Fibroblast of skin of right biceps (primary cell): ENCODE measurements around the gene CA5A.
A peak's percentile ranks its signal among the peaks of the same experiment; 100 is the strongest.
"Not testable (repeated sequence)": the region's sequence is repeated elsewhere in the genome, so short reads cannot be mapped to it uniquely, and the experiment has no call there.

Experiments
- DNase-seq: peaks from one replicate; pipeline ENCODE4 v3.0.0-alpha.2; 2013

CA5A gene

GRCh38 chr16:87936375-87937230, at the start of gene CA5A:
Gene CA5A, minus strand, starts transcription at chr16:87936529. Its CDS starts 79 bp downstream, at chr16:87936450.
- DNase-seq: no peak

- DNase-seq: not testable (repeated sequence)
Observed at GRCh38 chr16:87985493-87985892, 49.2 kb upstream of the CA5A start.

- DNase-seq: no peak
Observed at GRCh38 chr16:87984632-87985267, 48.4 kb upstream of the CA5A start.

GRCh38 chr16:87984180-87984579, 47.9 kb upstream of the CA5A start:
- not testable (repeated sequence) for DNase-seq

- peak; percentile 62 for DNase-seq
Observed at GRCh38 chr16:87983737-87984097, 47.4 kb upstream of the CA5A start.

GRCh38 chr16:87983072-87983736, 46.9 kb upstream of the CA5A start:
- not testable (repeated sequence) for DNase-seq

- DNase-seq: no peak
Observed at GRCh38 chr16:87982581-87983041, 46.3 kb upstream of the CA5A start.

- DNase-seq: not testable (repeated sequence)
Observed at GRCh38 chr16:87981376-87981775, 45.0 kb upstream of the CA5A start.

GRCh38 chr16:87979911-87980630, 43.7 kb upstream of the CA5A start:
- DNase-seq: not testable (repeated sequence)

- DNase-seq: no peak
Observed at GRCh38 chr16:87979352-87979751, 43.0 kb upstream of the CA5A start.

- DNase-seq: no peak
Observed at GRCh38 chr16:87978127-87978526, 41.8 kb upstream of the CA5A start.

- peak; percentile 74 for DNase-seq
Observed at GRCh38 chr16:87976665-87977064, 40.3 kb upstream of the CA5A start.

- no peak for DNase-seq
Observed at GRCh38 chr16:87974178-87974577, 37.8 kb upstream of the CA5A start.

- DNase-seq: no peak
Observed at GRCh38 chr16:87973717-87974116, 37.4 kb upstream of the CA5A start.

- no peak for DNase-seq
Observed at GRCh38 chr16:87971933-87972332, 35.6 kb upstream of the CA5A start.

GRCh38 chr16:87970186-87970585, 33.9 kb upstream of the CA5A start:
- peak; percentile 68 for DNase-seq

GRCh38 chr16:87968541-87968940, 32.2 kb upstream of the CA5A start:
- DNase-seq: peak; percentile 76

GRCh38 chr16:87966685-87967185, 30.4 kb upstream of the CA5A start:
- DNase-seq: no peak

GRCh38 chr16:87966064-87966645, 29.8 kb upstream of the CA5A start:
- no peak for DNase-seq

- no peak for DNase-seq
Observed at GRCh38 chr16:87965417-87965816, 29.1 kb upstream of the CA5A start.

GRCh38 chr16:87964049-87964659, 27.8 kb upstream of the CA5A start:
- DNase-seq: peak; percentile 62

GRCh38 chr16:87963400-87963799, 27.1 kb upstream of the CA5A start:
- peak; percentile 94 for DNase-seq
